HG03280 (cell line): ENCODE measurements around the gene GLB1L3.
"Not testable (repeated sequence)": the region's sequence is repeated elsewhere in the genome, so short reads cannot be mapped to it uniquely, and the experiment has no call there.

ENCODE experiments used
- ATAC-seq: cut with Tn5 transposase; IDR thresholded peaks from one replicate; pipeline ENCODE4 v1.9.1; 2021; ENCODE audit warnings: mild to moderate bottlenecking, moderate library complexity; ENCODE audit not compliant: unreplicated experiment

GLB1L3 gene

GRCh38 chr11:134294664-134295063 lies 18.5 kb downstream of the GLB1L3 start:
- no peak for ATAC-seq

DNA sequence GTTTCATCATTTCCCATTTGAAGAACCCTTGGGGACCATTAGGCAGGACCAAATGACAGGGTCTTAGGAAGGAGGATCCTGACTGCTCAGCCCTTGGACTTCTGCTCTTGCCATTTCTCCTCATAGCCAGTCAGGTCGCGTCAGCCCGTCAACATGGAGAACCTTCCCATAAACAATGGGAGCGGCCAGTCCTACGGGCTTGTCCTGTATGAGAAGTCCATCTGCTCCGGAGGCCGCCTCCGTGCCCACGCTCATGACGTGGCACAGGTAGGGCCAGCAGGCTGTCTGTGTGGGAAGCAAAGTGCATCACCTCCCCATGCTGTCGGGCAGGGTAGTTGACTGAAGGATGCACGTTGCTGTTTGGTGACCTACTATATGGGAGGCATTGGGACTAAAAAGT lies 36.0 kb downstream of the GLB1L3 start:
- no peak for ATAC-seq

GRCh38 chr11:134312807-134313206 lies 36.6 kb downstream of the GLB1L3 start:
- ATAC-seq = no peak

DNA sequence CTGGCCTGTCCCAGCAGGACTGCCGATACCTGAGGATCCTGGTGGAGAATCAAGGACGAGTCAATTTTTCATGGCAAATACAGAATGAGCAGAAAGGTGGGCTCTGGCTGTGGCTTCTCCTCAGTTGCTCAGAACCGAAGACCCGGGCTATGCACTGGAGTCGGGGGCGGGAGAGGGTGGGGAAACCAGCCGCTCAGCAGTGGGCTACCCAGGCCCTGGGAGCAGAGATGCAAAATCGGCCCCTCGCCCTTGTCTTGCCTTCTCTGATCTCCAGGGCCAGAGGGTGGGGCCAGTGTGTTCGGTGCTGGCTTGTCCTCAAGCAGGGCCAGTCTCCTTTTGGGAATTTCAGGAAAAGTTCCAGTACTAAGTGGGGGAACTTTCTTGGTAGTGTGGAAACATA lies 37.2 kb downstream of the GLB1L3 start:
- ATAC-seq = no peak

- ATAC-seq = no peak
Observed at GRCh38 chr11:134313821-134314607, 37.8 kb downstream of the GLB1L3 start.

- ATAC-seq = no peak
Observed at GRCh38 chr11:134317103-134317502, 40.9 kb downstream of the GLB1L3 start.

- not testable (repeated sequence) for ATAC-seq
Observed at GRCh38 chr11:134321373-134321772, 45.2 kb downstream of the GLB1L3 start.

GRCh38 chr11:134322553-134322952 lies 46.4 kb downstream of the GLB1L3 start:
- no peak for ATAC-seq

GRCh38 chr11:134328433-134328832 lies 52.3 kb downstream of the GLB1L3 start:
- no peak for ATAC-seq

DNA sequence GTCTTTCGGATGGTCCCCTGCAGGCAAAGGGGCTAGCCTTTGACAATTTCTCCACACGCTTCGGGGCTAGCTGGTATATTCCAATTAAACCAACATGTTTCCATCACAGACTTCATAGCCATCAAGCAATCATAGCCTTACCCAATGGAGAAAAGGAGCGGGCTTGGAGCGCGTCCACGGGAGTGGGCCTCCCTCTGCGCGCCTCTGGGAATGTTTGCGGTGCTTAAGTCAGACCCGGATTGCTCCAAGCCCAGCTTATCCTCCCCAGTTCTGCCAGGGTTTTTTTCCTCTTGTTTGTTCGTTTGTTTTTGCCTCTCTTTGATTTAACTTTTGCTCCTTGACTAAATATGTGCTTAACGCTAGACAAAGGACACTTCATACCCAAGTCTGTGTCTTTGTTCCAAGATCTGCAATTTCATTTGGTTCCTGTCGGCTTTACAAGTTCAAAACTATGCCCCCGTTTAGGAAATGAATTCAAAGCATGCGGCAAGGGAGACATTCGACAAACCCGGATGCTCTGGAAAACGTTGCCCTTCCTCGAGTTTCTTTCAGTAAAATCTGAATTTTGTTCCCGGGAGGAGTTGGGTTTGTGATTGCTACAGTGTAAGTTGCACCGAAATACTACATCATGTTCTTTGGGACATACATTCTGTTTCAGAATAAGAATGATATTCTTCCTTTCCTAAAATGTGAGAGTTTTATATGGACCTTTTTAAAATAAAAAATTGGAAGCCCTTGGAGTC lies 54.6 kb downstream of the GLB1L3 start:
- ATAC-seq = no peak

GRCh38 chr11:134331354-134332188 lies 55.4 kb downstream of the GLB1L3 start, which contains the start of gene GLB1L2:
TSS of gene GLB1L2 (plus strand) at chr11:134331988. CDS start at chr11:134332062, 74 bp downstream.
- peak; percentile 93 for ATAC-seq

- ATAC-seq = no peak
Observed at GRCh38 chr11:134332189-134332631, 56.0 kb downstream of the GLB1L3 start.

GRCh38 chr11:134332782-134333181 lies 56.6 kb downstream of the GLB1L3 start:
- no peak for ATAC-seq

GRCh38 chr11:134333312-134333711 lies 57.1 kb downstream of the GLB1L3 start:
- no peak for ATAC-seq

GRCh38 chr11:134333946-134334345 lies 57.8 kb downstream of the GLB1L3 start:
- ATAC-seq = no peak

GRCh38 chr11:134334796-134335571 lies 58.8 kb downstream of the GLB1L3 start:
- ATAC-seq = no peak

DNA sequence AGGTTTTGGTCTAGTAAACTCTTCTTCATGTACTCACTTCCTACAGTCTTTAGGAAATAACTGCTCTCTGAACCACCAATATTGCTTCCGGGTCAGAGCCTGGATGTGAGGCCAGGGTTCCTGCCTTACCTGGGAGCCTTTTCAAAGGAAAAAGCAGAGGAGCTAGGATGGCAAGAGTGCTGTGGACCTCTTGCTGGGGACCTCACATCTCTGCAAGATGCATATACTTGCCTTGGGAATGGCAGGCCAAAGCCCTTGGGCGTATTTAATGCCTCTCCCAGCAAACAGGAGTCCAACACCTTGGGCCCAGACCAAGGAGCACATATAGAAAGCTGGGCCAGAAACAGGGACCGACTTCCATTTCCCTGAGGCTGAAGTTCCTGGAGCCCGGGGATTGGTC lies 60.9 kb downstream of the GLB1L3 start:
- ATAC-seq = no peak

- ATAC-seq = no peak
Observed at GRCh38 chr11:134338068-134338467, 61.9 kb downstream of the GLB1L3 start.

DNA sequence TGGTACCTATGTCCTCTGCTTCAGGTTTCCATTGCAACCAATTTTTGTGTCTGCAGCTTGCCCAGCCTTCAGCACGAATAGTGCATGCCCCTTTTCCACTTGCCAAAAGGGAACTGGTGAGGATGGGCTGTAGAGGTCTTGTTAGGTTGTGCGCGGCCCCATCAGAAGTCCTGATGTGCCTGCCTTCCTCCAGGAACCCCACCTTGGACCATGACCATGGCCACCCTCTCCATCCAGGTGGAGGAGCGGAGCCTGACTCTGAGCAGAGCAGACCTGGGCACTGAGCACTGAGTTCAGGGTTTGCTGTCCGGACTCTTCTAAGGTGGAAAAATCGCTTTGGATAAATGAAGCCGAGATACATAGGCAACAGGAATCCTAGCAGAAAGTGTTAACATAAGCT lies 62.5 kb downstream of the GLB1L3 start:
- ATAC-seq = no peak

GRCh38 chr11:134339756-134340155 lies 63.6 kb downstream of the GLB1L3 start:
- ATAC-seq = no peak
